Lower leg skin (tissue), 4 donors: ENCODE data around the gene VSIR. TPM values are rescaled to one million over a fixed set of nuclear protein-coding genes. Genes with fewer than 3 reads are reported as not detected.

Experiments used
- DNase-seq, 2 donors: peaks; one replicate each; pipeline ENCODE4 v3.0.0-alpha.2; 2019; ENCODE audit warnings: low spot score in 2 of 2
- H3K4me3 ChIP-seq: fragments of 200-600 bp; sonication (generic); 2 replicates; pipeline ENCODE4 v1.5.1; 2017; ENCODE audit warnings: mild to moderate bottlenecking, low read depth; ENCODE audit not compliant: poor library complexity, severe bottlenecking
- CTCF ChIP-seq, 3 donors: fragments of 450-650 bp; IDR thresholded peaks; one replicate each; pipeline ENCODE4 v1.5.1; 2016; ENCODE audit warnings: antibody characterized with exemption in 3 of 3, mild to moderate bottlenecking in 3 of 3, moderate library complexity in 2 of 3
- POLR2A ChIP-seq, 2 donors: fragments of 450-650 bp; IDR thresholded peaks; one replicate each; pipeline ENCODE4 v1.6.1; 2016 to 2017; ENCODE audit warnings: antibody characterized with exemption in 2 of 2, mild to moderate bottlenecking in 1 of 2, moderate library complexity in 1 of 2
- WGBS, 2 donors: methylation state at CpG; one replicate each; pipeline ENCODE4 v1.1.5; 2018; 5-methylcytosine and 5-hydroxymethylcytosine counted together
- intact Hi-C: fragments of 100-400 bp; cut with DNase I; formaldehyde crosslinking; loops from one replicate; pipeline ENCODE4 v1.15.0; 2023; ENCODE audit warnings: low total_unique reads
- microRNA-seq, 2 donors: library from miRNA; unstranded; fragments of <30 nt; microRNA quantifications; one replicate each; pipeline ENCODE4, GENCODE V29; 2016; ENCODE audit warnings: borderline replicate concordance in 2 of 2, borderline number of aligned reads in 1 of 2
- total RNA-seq, 4 donors: library from RNA; depleted of rRNA; stranded (reverse); fragments of >200 nt; gene quantifications; one replicate each; pipeline ENCODE4 v1.1.0, GENCODE V29; 2016

Gene VSIR
- total RNA-seq, 4 donors from 2014 or later, result 14.5 to 56.5 (median 23.2) TPM

GRCh38 chr10:71698737-71699136, 74.6 kb downstream of the VSIR start:
- no peak overlapping the region for H3K4me3 ChIP-seq
- no peak for DNase-seq
- WGBS, 2 donors, result 84 to 86% methylated on average over 5 of the region's 5 CpGs
- intact Hi-C loops, result no loop called here
- no peak for TF ChIP-seq POLR2A (IDR thresholded peaks at IDR 0.05)
- no peak for TF ChIP-seq CTCF (IDR thresholded peaks at IDR 0.05)

DNA sequence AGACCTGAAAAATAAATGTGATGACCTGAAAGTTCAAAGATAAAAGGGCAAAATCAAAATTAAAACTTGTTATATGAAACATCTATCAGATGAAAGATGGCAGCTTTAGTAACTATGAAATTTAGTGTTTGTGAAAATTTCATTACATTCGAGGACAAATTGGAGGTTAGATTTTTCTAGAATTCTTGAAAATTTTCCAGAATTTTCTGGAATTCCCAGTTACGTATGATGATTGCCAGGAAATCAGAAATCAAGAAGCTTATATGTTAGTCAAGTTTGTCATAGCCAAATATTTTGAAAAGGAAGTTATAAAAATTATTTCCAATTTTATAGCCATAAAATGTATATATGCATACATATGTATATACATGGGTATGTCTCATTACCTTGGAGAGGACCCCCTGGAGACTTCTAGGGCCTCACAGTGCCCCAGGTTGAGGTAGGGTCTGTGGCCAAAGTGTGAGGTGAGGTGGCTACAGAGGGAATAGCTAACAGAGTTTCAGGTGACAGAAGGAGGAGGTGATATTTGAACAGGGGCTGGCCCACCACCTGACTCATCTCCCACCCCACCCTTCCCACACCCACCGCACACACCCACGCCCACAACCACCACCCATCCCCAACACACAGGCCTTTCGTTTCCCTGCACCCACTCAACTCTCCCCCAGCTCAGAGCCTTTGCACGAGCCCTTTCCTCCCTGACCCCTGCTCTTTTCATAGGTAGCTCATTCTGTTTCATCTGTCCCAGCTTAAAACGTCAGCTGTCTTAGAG, 75.2 kb downstream of the VSIR start:
- no peak for DNase-seq
- WGBS, 2 donors, result 52 to 75% methylated on average over 7 of the region's 7 CpGs
- intact Hi-C loops, result no loop called here
- TF ChIP-seq POLR2A (IDR thresholded peaks at IDR 0.05), result no peak
- no peak for TF ChIP-seq CTCF (IDR thresholded peaks at IDR 0.05)
- no peak overlapping the region for H3K4me3 ChIP-seq

Small RNA genes within 50 kb of the gene (microRNA-seq; reads per million reads assigned to microRNA genes)
- gene MIR7152, result 0 reads per million in 2 donors

Other genes starting within 250 kb of the VSIR start
- gene C10orf105, start 53.7 kb downstream of the VSIR start, total RNA-seq, result under 1 TPM; 0.06 to 0.27 (median 0.14) TPM
- 100 to 1,000 TPM; 425 to 693 (median 495) TPM for gene PSAP, start 77.7 kb upstream of the VSIR start, total RNA-seq
- gene CHST3, start 190.9 kb upstream of the VSIR start, total RNA-seq, result 10 to 100 TPM; 15.7 to 33.0 (median 20.6) TPM